ENCODE measurements around the gene CMC2.

The CMC2 gene

GRCh38 chr16:81006813-81007695, at the start of gene CMC2, which contains the start of gene CENPN:
Gene CMC2 (minus strand): TSS chr16:81006885. CDS start chr16:80997394, 9,491 bp downstream.
Gene CENPN (plus strand): TSS chr16:81007214. CDS start chr16:81011940, 4,726 bp downstream.
- DNase-seq = peak; percentile 98 to 99

GRCh38 chr16:81053761-81054160, 47.1 kb upstream of the CMC2 start:
- DNase-seq = no peak

- no peak for DNase-seq
Observed at GRCh38 chr16:81042821-81043220, 36.1 kb upstream of the CMC2 start.

GRCh38 chr16:81041696-81042095, 35.0 kb upstream of the CMC2 start:
- no peak for DNase-seq

GRCh38 chr16:81040842-81041241, 34.2 kb upstream of the CMC2 start:
- DNase-seq = no peak

GRCh38 chr16:81040131-81040530, 33.4 kb upstream of the CMC2 start:
- DNase-seq = no peak

GRCh38 chr16:81036751-81037350, 30.2 kb upstream of the CMC2 start:
- DNase-seq = no peak

GRCh38 chr16:81035975-81036750, 29.5 kb upstream of the CMC2 start:
- peak; percentile 45 to 64 for DNase-seq

GRCh38 chr16:81035398-81035974, 28.8 kb upstream of the CMC2 start, which contains the start of gene ATMIN:
Gene ATMIN (plus strand): TSS chr16:81035842. CDS start chr16:81035871, 29 bp downstream.
- peak; percentile 89 to 91 for DNase-seq

GRCh38 chr16:81029930-81030604, 23.4 kb upstream of the CMC2 start:
- DNase-seq = no peak

- no peak for DNase-seq
Observed at GRCh38 chr16:81026429-81026828, 19.7 kb upstream of the CMC2 start.

- no peak for DNase-seq
Observed at GRCh38 chr16:81018496-81018895, 11.8 kb upstream of the CMC2 start.

- no peak for DNase-seq
Observed at GRCh38 chr16:81014672-81015071, 8.0 kb upstream of the CMC2 start.

GRCh38 chr16:81012974-81013373, 6.3 kb upstream of the CMC2 start:
- DNase-seq = no peak

- no peak for DNase-seq
Observed at GRCh38 chr16:81008505-81008789, 1.8 kb upstream of the CMC2 start.

GRCh38 chr16:81006211-81006812, 373 bp downstream of the CMC2 start:
- DNase-seq = peak; percentile 67 to 73

- no peak for DNase-seq
Observed at GRCh38 chr16:81005610-81006161, 999 bp downstream of the CMC2 start.

- DNase-seq = peak; percentile 22 to 80
Observed at GRCh38 chr16:81004646-81005353, 1.9 kb downstream of the CMC2 start.

- peak in 1 of 2 donors; percentile 36 for DNase-seq
Observed at GRCh38 chr16:81003610-81004460, 2.9 kb downstream of the CMC2 start.

- DNase-seq = no peak
Observed at GRCh38 chr16:81003064-81003463, 3.6 kb downstream of the CMC2 start.

All from CD4-positive, alpha-beta T cell treated with Interleukin-4 for 1 hour (primary cell).